Hepatocyte (in vitro differentiated cells): ENCODE measurements around the gene ETF1.

ENCODE experiments used
- EZH2 ChIP-seq: fragments of 200-600 bp; sonication (generic); IDR thresholded peaks from 2 replicates; pipeline ENCODE4 v1.6.1; 2016; ENCODE audit warnings: antibody characterized with exemption, mild to moderate bottlenecking, borderline replicate concordance
- EZH2phosphoT487 ChIP-seq: fragments of 200-600 bp; sonication (generic); IDR thresholded peaks from one replicate; pipeline ENCODE4 v1.6.1; 2018; ENCODE audit warnings: antibody characterized with exemption, mild to moderate bottlenecking, low read depth, moderate library complexity; ENCODE audit not compliant: unreplicated experiment, severe bottlenecking
- TF ChIP-seq, protein P1 (sequence below): fragments of 200-600 bp; sonication (generic); IDR thresholded peaks from 2 replicates; pipeline ENCODE4 v1.5.1; 2016; ENCODE audit warnings: antibody characterized with exemption, mild to moderate bottlenecking; ENCODE audit not compliant: poor library complexity

GRCh38 chr5:138560971-138561370, 17.9 kb upstream of the ETF1 start:
- TF ChIP-seq, protein P1, sequence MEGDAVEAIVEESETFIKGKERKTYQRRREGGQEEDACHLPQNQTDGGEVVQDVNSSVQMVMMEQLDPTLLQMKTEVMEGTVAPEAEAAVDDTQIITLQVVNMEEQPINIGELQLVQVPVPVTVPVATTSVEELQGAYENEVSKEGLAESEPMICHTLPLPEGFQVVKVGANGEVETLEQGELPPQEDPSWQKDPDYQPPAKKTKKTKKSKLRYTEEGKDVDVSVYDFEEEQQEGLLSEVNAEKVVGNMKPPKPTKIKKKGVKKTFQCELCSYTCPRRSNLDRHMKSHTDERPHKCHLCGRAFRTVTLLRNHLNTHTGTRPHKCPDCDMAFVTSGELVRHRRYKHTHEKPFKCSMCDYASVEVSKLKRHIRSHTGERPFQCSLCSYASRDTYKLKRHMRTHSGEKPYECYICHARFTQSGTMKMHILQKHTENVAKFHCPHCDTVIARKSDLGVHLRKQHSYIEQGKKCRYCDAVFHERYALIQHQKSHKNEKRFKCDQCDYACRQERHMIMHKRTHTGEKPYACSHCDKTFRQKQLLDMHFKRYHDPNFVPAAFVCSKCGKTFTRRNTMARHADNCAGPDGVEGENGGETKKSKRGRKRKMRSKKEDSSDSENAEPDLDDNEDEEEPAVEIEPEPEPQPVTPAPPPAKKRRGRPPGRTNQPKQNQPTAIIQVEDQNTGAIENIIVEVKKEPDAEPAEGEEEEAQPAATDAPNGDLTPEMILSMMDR = no peak
- TF ChIP-seq EZH2 = no peak
- no peak for TF ChIP-seq EZH2phosphoT487
